Measurements from ENCODE around the gene GRIA4. TPM values are rescaled to one million over a fixed set of nuclear protein-coding genes. Genes with fewer than 3 reads are reported as not detected.
A peak's percentile ranks its signal among the peaks of the same experiment; 100 is the strongest.

The GRIA4 gene
- total and polyA plus RNA-seq, 2 of the 13 experiments (the other 11 are each of a cell fraction or from before 2014, with no cell fraction given) = not detected

- no peak overlapping the region for H3K4me3 ChIP-seq (replicated peaks in 1 of 3; ENCODE audit: insufficient read depth in 1 of 3, low read depth in 2 of 3, low read length in 3 of 3)
- POLR2A ChIA-PET = no interaction called here
- TF ChIP-seq ZMYM4 (CRISPR knock-in tag; IDR thresholded peaks at IDR 0.05) = no peak
- TF ChIP-seq ZNF274 (CRISPR knock-in tag; IDR thresholded peaks at IDR 0.05) = no peak
- TF ChIP-seq RCOR2 (CRISPR knock-in tag; IDR thresholded peaks at IDR 0.05) = no peak
- no peak for TF ChIP-seq ZNF337 (CRISPR knock-in tag; IDR thresholded peaks at IDR 0.05; ENCODE audit: borderline replicate concordance, low read depth)
- no peak for TF ChIP-seq ATF7-NPFF (CRISPR knock-in tag; IDR thresholded peaks at IDR 0.05; ENCODE audit: low read depth)
- TF ChIP-seq RFX5 (IDR thresholded peaks at IDR 0.05; ENCODE audit: low read depth, low read length) = peak; percentile 74
- TF ChIP-seq ZNF292 (CRISPR knock-in tag; IDR thresholded peaks at IDR 0.05; ENCODE audit: borderline replicate concordance, low read depth) = no peak
- no peak overlapping the region for H3K4me2 ChIP-seq (ENCODE audit: low read depth, low read length)
- DNase-seq (ENCODE audit: low spot score) (no peak), FAIRE-seq (no peak), ATAC-seq (no peak)
- no peaks in the 10 kb centered on the region for H4K20me1 ChIP-seq (ENCODE audit: insufficient read depth, low read length)
- H3K9me3 ChIP-seq (ENCODE audit: low read length) = no peaks in the 10 kb centered on the region
- no peak overlapping the region for H3K9ac ChIP-seq (ENCODE audit: insufficient read depth, low read depth, low read length)
- in situ Hi-C loops (cut with HindIII; ENCODE audit: extremely low pct_ligation_motif_present, low pct_unique_long_range_greater_than_20kb) = no loop called here
- CTCF ChIA-PET (ENCODE audit: low intra/inter-chr PET ratio, low total read pairs) = no interaction called here
- WGBS (ENCODE audit: low lambda C conversion rate) = 15% methylated on average over 4 of the region's 4 CpGs
- no peaks in the 10 kb centered on the region for H3K36me3 ChIP-seq (replicated peaks in 1 of 2; ENCODE audit: control insufficient read depth in 1 of 2, insufficient read depth in 2 of 2, low read length in 2 of 2)
- no peak overlapping the region for H2AFZ ChIP-seq (ENCODE audit: low read length)
- no TSS peak for BruUV-seq (replicated peaks)
- H3K4me1 ChIP-seq (ENCODE audit: insufficient read depth, low read length) = no peaks in the 10 kb centered on the region
- H3K27ac ChIP-seq (ENCODE audit: extremely low read length, insufficient read depth, low read length) = no peak overlapping the region
- intact Hi-C loops (cut with micrococcal nuclease; ENCODE audit: unreplicated experiment) = no loop called here
- no peaks in the 10 kb centered on the region for H3K27me3 ChIP-seq (ENCODE audit: control insufficient read depth in 1 of 2, insufficient read depth in 2 of 2, low read length in 2 of 2)
- H3K79me2 ChIP-seq (ENCODE audit: insufficient read depth, low read length) = no peaks in the 10 kb centered on the region
Measured at GRCh38 chr11:105838668-105839384, 229.0 kb downstream of the GRIA4 start.

- Histone ChIP-seq H3K4me3 (replicated peaks in 1 of 3; ENCODE audit: insufficient read depth in 1 of 3, low read depth in 2 of 3, low read length in 3 of 3) (no peak overlapping the region), H3K9me3 (ENCODE audit: low read length) (no peaks in the 10 kb centered on the region), H3K9ac (ENCODE audit: insufficient read depth, low read depth, low read length) (no peak overlapping the region), H3K4me2 (ENCODE audit: low read depth, low read length) (no peak overlapping the region), H3K4me1 (ENCODE audit: insufficient read depth, low read length) (no peaks in the 10 kb centered on the region), H2AFZ (ENCODE audit: low read length) (no peak overlapping the region), H3K36me3 (replicated peaks in 1 of 2; ENCODE audit: control insufficient read depth in 1 of 2, insufficient read depth in 2 of 2, low read length in 2 of 2) (no peaks in the 10 kb centered on the region), H4K20me1 (ENCODE audit: insufficient read depth, low read length) (no peaks in the 10 kb centered on the region), H3K27me3 (ENCODE audit: control insufficient read depth in 1 of 2, insufficient read depth in 2 of 2, low read length in 2 of 2) (no peaks in the 10 kb centered on the region), H3K79me2 (ENCODE audit: insufficient read depth, low read length) (no peaks in the 10 kb centered on the region), H3K27ac (ENCODE audit: extremely low read length, insufficient read depth, low read length) (no peak overlapping the region)
- 18% methylated on average over 4 of the region's 4 CpGs for WGBS (ENCODE audit: low lambda C conversion rate)
- no peak for ATAC-seq
- BruUV-seq (replicated peaks) = no TSS peak
- DNase-seq (ENCODE audit: low spot score) = no peak
- FAIRE-seq = no peak
- intact Hi-C loops (cut with micrococcal nuclease; ENCODE audit: unreplicated experiment) (no loop called here), in situ Hi-C loops (cut with HindIII; ENCODE audit: extremely low pct_ligation_motif_present, low pct_unique_long_range_greater_than_20kb) (no loop called here)
- POLR2A ChIA-PET = no interaction called here
- CTCF ChIA-PET (ENCODE audit: low intra/inter-chr PET ratio, low total read pairs) = no interaction called here
- TF ChIP-seq ZNF772 (CRISPR knock-in tag; IDR thresholded peaks at IDR 0.05) (no peak), ZNF563 (CRISPR knock-in tag; IDR thresholded peaks at IDR 0.05) (no peak), ZNF883 (CRISPR knock-in tag; IDR thresholded peaks at IDR 0.05; ENCODE audit: not compliant biosample characterization) (no peak), RERE (CRISPR knock-in tag; IDR thresholded peaks at IDR 0.05; ENCODE audit: low read depth) (no peak), SNAPC5 (CRISPR knock-in tag; IDR thresholded peaks at IDR 0.05; ENCODE audit: borderline replicate concordance) (no peak), KDM4B (CRISPR knock-in tag; IDR thresholded peaks at IDR 0.05) (no peak), PHF5A (CRISPR knock-in tag; IDR thresholded peaks at IDR 0.05; ENCODE audit: low read depth, unreplicated experiment) (no peak), DNMT3B (CRISPR knock-in tag; conservative IDR thresholded peaks at IDR 0.05) (no peak)
Measured at GRCh38 chr11:105840391-105840790, 230.5 kb downstream of the GRIA4 start.
